HG02981 (cell line): ENCODE measurements around the gene RPL29.

ENCODE experiments used
- ATAC-seq: cut with Tn5 transposase; IDR thresholded peaks from one replicate; pipeline ENCODE4 v1.9.1; 2021; ENCODE audit warnings: mild to moderate bottlenecking, moderate library complexity; ENCODE audit not compliant: unreplicated experiment

Gene RPL29

DNA sequence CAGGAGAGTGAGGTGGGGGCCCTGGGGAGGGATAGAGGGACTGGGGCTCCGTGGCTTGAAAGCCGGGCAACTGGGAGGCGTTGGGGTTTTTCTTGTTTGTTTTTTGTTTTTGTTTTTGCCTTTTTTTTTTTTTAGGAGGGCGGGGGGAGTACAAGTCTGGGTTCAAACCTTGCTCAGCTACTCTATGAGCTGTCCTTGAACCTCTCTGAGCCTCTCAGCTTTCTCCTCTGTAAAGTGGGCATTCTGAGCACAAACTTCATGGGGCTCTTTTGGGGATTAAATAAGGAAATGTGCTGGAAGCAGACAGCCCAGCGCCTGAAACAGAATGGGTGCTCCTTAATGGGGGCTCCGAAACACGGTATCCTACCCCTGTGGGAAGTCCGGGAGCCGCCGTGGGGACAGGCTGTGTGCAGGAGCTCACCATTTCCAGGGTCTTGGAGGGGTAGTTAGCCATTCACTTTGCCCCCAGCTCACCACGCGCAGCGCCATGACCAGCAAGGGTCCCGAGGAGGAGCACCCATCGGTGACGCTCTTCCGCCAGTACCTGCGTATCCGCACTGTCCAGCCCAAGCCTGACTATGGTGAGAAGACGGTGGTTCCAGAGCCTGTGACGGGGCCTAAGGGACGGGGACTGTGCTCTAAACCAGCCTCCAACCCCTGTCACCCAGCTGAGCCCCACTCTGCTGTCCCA lies 12.0 kb downstream of the RPL29 start:
- no peak for ATAC-seq

GRCh38 chr3:51982838-51983577 lies 12.7 kb downstream of the RPL29 start, which contains the start of gene ACY1:
Gene ACY1 (plus strand): TSS chr3:51983535. CDS start chr3:51984065, 530 bp downstream.
- peak; percentile 59 for ATAC-seq

DNA sequence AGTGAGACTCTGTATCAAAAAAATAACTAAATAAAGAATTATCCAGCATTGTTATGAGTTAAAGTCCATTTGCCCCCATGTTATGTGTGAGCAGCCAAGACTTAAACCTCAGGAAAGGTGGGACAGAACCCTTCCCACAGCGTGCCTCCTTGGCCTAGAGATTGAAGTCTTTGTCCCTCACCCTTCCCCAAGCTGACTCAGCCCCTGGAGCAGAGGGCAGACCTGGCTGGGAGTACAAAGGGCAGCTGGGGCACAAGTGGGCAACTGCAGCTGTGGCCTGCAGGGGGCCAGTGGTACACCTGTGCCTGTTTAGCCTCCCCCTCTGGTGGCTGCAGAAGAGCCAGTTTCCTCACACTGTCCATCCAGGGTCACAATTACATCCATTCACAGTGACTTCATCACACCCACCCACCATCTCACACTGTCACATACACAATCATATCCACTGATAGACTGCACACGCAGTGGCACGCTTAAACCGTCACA lies 13.3 kb downstream of the RPL29 start:
- peak; percentile 51 for ATAC-seq

- no peak for ATAC-seq
These were observed 15.4 kb downstream of the RPL29 start for GRCh38 chr3:51980253-51980652.

- ATAC-seq, result no peak
These were observed 17.6 kb downstream of the RPL29 start for GRCh38 chr3:51978143-51978502.

- no peak for ATAC-seq
These were observed 18.1 kb downstream of the RPL29 start for GRCh38 chr3:51977446-51978142.

GRCh38 chr3:51975852-51976549 lies 19.7 kb downstream of the RPL29 start:
- no peak for ATAC-seq

- ATAC-seq, result peak; percentile 41
These were observed 20.5 kb downstream of the RPL29 start, which contains the start of gene ABHD14A for GRCh38 chr3:51974963-51975851. Gene ABHD14A (plus strand): TSS chr3:51975064. CDS start chr3:51975136, 72 bp downstream.

DNA sequence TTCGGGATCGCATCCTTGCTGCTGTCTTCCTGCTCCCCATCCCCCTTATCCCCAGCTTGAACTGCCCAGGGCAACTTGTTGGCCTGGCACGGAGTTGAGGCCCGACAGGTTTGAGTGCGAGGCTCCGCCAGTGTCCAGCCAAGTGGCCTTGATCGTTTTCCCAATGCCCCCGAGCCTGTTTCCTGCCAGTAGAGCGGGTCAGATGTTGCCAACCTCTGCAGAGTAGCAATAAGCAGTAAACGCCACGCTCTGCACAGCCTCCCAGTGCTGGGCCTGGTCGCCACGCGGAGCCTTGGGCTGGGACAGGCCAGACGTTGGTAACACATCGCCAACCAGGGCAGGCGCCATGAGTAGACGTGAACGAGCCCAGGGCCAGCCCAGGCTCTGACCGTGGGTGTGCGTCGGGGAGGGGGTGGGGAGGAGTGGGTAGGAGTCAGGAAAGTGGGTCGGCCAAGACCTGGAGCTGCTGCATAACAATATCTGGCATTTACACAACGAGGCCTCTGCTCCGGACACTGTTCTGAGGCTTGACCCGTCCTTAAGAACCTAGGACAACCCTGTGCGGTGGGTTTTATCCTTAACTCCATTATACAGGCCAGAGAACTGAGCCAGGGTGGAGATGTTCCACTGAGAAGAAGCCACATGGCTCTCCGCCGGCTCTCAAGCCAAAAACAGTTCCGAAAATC lies 21.3 kb downstream of the RPL29 start:
- peak; percentile 9 for ATAC-seq

DNA sequence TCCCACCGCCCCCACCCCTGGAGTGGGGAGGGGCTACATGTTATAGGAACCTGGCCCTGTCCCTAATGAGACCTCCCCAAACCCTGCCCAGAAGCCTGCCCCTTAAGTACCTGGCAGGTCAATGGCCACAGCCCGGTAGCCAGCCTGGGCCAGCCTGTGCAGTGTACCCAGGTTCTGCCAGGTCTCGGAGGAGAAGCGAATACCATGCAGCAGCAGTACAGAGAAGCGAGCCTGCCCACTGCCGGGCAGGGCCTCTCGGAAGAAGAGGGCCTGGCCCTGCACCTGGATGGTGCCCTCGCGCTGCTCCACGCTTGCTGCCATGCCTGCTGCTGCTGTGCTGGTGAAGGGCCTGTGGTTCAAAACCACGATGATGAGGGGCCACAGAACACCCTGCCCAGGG lies 24.3 kb downstream of the RPL29 start:
- no peak for ATAC-seq

DNA sequence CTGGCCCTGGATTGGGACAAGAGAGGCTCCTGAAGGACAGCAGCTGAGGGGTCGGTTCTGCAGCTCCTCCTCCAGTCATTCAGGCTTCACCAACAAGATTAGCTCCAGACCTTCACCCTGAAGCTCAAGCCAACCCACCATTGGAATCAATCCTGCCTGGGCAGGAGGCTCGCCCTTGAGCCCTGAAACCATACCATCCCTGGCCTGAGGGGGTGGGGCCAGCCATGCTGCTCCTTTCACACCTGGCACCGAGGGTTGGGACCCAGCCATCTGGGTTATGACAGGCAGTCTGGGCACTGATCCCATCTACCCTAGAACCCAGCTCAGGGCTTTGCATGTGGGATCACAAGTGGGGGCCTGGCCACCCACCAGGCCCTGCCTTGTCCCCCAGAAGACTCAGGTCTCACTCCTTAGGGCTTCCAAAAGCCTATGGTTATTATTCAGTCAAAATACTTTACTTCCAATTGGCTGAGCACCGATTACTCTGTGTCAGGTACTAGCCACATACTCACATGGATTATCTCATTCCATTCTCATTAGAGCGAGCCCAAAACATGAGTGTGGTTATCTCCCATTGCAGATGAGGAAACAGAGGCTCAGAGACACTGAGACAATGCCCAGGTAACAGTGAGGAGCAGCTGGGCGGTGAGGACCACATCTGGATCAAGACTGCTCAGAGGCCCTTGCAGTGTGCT lies 24.9 kb downstream of the RPL29 start:
- ATAC-seq, result no peak

DNA sequence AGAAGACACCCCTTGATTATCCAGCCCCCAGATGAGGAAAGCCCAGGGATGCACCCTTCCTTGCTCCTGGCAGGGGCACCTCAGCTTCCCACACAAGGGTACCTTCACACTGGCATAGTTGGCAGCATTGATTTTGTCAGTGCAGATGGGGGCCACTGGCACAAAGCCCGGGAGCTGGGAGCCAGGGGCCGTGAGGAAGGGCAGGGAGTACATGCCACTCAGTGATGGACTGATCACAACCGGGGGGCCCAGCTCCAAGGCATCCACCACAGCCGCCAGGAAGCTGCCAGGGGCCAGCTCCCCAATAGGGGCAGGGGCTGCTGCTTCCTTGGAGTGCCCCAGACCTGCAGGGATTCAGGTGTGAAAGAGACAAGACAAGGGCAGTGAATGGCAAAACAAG lies 25.9 kb downstream of the RPL29 start:
- ATAC-seq, result no peak

DNA sequence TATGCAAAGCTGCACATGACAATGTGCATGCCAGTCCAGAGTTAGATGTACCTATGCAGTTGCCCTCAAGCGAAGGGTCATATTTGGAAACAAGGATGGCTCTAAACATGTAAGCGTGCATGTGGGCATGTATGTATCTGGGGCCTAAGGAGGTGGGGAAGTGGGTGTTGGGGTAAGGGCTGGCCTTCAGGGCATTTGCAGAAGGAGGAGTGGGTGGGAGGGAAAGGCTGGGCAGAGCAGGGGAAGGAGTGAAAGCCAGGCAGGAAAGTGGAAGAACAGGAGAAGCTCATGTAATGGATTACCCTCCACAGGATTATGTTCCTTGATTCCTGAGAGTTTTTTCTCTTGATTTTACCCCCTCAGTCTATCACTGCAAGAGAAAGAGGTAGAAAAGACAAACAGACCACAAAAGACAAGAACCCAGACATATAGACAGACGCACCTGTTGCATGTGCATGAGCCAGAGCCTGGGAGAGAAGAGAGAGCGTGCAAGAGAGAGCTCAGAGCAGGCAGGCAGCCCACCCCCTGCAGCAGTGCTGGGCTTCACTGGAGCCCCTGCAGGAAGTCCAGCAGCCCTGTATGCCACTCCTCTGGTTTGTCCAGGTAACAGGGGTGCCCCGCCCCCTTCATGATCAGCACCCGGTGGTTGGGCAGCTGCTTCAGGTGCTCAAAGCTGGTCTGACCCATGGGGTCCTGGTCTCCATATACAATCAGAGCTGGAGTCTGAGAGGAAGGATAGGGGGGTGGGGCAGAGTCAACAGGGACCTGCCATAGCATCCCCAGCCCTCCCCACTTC lies 26.6 kb downstream of the RPL29 start:
- no peak for ATAC-seq

DNA sequence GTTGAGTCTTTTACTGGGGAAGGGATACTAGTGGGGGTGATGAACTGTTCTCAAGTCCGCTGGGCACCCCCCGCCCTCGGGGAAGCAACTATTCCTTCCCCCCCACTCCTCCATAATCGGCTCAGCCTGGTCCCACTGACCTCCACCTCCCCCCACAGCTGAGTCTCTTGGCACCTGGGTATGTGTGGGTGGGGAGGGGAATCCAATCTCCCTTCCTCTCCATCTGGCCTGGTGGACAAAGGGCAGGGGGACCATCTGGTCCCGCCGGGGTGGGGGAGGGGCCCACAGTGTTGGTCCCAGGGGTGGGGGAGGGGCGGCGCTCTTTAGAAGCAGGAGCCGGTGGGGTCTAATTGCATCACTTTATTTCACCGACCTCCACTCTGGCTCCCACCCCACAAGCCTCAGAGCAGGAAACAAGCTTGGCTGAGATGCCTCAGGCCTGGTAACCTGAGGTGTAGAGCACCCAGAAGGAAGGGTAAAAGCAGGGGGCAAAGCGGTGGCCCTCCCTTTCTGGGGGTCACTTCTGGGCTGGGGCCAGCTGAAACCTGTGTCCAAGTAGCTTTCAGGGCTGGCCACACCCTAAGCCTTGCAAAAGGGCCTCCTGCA lies 27.4 kb downstream of the RPL29 start:
- no peak for ATAC-seq

DNA sequence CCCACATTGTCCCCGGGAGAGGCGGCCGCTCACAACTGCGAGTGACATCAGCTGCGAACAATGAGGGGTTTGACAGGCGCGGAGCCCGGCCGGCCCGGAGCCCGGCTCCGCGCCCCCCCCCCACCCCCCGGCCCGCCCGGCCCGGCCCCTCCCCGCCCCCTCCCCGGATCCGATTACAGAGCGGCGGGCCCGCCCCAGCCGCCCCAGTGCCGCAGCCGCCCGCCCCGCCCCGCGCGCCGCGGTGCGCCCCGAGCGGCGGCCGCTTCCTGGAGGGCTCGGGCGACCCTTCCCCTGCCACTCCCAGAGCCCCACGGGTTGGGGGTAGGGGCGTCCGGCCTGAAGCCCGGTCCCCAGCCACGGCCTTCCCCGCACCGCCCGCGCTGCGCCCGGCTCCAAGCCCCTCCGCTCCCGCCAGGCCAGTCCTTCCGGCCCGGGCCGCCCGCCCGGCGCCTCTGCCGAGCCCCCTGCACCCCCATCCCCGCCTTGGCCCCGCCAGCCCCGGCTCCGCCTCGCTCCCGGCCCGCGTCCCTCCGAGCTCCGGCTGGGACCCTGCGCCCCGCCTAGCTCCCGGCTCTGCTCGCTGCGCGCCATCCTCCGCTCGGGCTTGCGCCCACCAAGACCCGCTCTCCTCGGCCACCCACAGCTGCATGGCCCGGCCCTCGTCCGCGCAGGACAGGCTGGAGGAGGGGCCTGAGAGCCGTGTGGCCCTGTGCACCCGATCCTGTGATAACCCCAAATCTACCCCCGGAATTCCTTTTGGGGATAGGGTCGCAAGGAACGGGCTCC lies 28.1 kb downstream of the RPL29 start, which contains the start of gene PCBP4:
PCBP4 (minus strand) TSS at position 71 of the 786 bp plus-strand sequence. CDS start 6,214 bp downstream, outside the sequence.
- ATAC-seq, result peak; percentile 49

DNA sequence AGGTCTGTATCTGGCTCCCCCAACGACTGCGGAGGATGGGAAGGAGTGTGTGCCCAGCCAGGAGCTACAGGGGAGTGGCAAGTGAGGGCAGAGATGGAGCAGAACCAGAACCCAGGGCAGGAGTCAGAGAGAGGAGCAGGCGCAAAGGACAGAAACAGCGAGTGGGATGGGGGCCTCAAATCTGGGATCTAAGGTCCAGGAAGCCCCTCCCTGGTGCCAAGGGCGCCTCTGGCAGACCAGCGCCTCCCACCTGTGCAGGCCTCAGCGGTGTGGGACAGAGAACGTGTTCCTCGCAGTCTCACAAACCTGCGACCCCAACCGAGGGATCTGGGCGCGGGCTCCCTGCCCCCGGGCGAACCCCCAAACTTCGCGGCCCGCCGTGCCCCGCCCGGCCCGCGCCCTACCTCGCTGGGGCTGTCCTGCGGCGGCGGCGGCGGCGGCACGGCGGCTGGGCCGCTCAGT lies 28.7 kb downstream of the RPL29 start:
- ATAC-seq, result peak; percentile 25

- no peak for ATAC-seq
These were observed 29.2 kb downstream of the RPL29 start for GRCh38 chr3:51966486-51966885.
